GM12874 (cell line): ENCODE measurements around the gene MOB4.

ENCODE experiments used
- CTCF ChIP-seq: IDR thresholded peaks from 2 replicates; pipeline ENCODE4 v1.5.1; 2011; ENCODE audit warnings: low read depth, mild to moderate bottlenecking, control low read depth, low read length, moderate library complexity; ENCODE audit not compliant: insufficient read depth

Gene MOB4

GRCh38 chr2:197600306-197600705 is 84.4 kb downstream of the MOB4 start:
- no peak for TF ChIP-seq CTCF

DNA sequence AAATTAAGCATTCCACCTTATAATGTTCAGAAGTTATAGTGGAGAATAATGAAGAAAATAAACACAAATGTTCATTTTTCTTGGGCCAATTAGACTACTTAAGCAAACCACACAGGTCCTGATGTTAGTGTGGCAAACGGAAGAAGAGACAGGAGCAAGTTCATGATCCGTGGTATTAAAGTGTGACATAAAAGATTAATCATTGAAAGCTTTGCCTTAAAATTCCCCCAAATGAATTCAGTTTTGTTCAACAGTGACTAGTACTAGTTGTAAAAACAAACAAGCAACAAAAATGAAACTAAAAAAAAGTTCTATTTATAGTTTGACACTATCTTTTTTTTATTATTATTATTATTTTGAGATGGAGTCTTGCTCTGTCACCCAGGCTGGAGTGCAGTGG is 85.9 kb downstream of the MOB4 start:
- no peak for TF ChIP-seq CTCF
